ENCODE measurements around the gene MYADML2. TPM values are rescaled to one million over a fixed set of nuclear protein-coding genes. Genes with fewer than 3 reads are reported as not detected.

The MYADML2 gene
- total RNA-seq, 3 donors from 2014 or later = 0.13 TPM; not detected in 2

GRCh38 chr17:81926451-81927151, 20.4 kb downstream of the MYADML2 start:
- DNase-seq (peak; percentile 86 to 91 (median 89)), ATAC-seq (peak; percentile 78)
- TF ChIP-seq, protein P1, sequence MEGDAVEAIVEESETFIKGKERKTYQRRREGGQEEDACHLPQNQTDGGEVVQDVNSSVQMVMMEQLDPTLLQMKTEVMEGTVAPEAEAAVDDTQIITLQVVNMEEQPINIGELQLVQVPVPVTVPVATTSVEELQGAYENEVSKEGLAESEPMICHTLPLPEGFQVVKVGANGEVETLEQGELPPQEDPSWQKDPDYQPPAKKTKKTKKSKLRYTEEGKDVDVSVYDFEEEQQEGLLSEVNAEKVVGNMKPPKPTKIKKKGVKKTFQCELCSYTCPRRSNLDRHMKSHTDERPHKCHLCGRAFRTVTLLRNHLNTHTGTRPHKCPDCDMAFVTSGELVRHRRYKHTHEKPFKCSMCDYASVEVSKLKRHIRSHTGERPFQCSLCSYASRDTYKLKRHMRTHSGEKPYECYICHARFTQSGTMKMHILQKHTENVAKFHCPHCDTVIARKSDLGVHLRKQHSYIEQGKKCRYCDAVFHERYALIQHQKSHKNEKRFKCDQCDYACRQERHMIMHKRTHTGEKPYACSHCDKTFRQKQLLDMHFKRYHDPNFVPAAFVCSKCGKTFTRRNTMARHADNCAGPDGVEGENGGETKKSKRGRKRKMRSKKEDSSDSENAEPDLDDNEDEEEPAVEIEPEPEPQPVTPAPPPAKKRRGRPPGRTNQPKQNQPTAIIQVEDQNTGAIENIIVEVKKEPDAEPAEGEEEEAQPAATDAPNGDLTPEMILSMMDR (IDR thresholded peaks at IDR 0.05) = no peak
- no peaks in the 10 kb centered on the region for H3K9me3 ChIP-seq
- H3K4me1 ChIP-seq (ENCODE audit: low read depth) = peaks cover 53% of the 10 kb centered on the region
- H3K36me3 ChIP-seq (ENCODE audit: low read depth) = no peaks in the 10 kb centered on the region
- intact Hi-C loops (cut with DNase I, micrococcal nuclease) = no loop called here
- H3K4me3 ChIP-seq = peak overlapping the region; percentile 84

DNA sequence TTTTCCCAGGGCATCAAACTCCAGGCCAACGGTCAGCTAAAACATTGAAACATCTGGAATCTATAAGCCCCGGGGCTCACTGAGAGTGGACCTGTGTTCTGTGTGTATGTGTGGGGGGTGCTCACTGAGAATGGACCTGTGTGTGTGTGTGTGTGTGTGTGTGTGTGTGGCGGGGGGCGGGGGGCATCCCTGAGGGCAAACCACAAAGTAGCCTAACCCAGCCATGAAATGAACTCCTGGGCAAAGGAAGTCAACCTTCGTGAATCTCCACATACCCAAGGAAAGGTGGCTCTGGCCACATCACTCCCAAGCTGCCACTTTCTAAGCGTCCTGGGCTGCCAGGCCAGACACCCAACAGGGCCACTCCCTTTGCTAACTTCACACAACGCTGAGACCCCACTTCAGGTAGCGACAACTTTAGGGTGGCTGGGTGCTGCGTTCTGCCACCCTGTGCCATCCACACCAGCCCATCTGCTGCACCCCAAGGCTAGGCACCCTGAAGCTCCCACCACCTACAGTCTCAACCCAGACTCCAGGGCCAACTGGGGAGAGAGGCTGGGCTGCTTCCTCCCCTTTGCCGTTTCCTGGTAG, 21.1 kb downstream of the MYADML2 start:
- DNase-seq (no peak), ATAC-seq (peak; percentile 0)
- Histone ChIP-seq H3K4me1 (ENCODE audit: low read depth) (peaks cover 55% of the 10 kb centered on the region), H3K36me3 (ENCODE audit: low read depth) (no peaks in the 10 kb centered on the region), H3K9me3 (no peaks in the 10 kb centered on the region), H3K4me3 (no peak overlapping the region)
- intact Hi-C loops (cut with DNase I, micrococcal nuclease) = no loop called here
- TF ChIP-seq, protein P1 (IDR thresholded peaks at IDR 0.05) = no peak

DNA sequence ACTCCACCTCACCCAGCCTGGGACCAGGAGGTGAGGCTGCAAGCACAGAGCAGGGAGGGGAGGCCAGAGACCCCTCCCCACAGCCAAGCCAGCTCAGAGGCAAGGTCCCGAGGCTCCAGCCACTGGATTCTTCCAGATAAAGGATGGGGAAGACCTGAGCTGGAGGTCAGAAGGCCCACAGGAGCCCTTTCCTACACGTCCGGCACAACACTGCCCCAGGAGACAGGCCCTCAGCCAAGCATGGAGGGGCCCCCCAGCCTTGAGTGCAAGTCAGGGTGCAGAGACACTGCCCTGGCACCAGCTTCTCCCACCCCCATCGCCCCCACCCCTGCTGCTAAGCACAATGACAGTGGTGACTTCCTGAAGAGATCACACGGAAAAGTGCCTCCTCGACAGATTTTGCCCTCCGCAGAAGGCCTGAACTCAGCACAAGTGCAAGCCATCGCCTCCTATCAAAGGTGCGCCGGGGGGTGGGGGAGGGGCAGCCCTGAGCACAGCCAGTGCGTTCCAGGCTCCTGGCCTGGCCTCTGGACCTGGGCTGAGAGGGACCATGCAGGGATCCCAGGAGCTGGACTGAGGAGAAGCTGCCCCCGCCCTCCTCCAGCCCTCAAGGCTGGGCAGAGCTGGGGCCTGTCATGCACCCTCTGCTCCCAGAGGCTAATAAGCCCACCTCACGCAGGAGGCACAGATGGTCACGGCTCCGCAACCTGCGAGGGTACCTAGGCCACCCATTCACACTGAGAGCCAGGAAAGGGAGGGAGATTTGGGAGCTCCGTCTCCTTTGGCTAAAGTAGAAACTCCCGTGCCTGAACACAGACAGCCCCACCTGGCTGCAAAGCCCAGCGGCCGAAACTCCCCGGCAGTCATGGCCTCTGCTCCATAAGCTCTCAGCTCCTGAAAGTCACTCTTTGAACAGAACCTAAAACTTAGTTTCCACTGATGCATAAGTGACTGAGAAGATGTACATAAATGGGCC, 22.2 kb downstream of the MYADML2 start:
- ATAC-seq = no peak
- Histone ChIP-seq H3K4me3 (no peak overlapping the region), H3K36me3 (ENCODE audit: low read depth) (no peaks in the 10 kb centered on the region), H3K4me1 (ENCODE audit: low read depth) (peaks cover 51% of the 10 kb centered on the region), H3K9me3 (no peaks in the 10 kb centered on the region)
- no peak for DNase-seq
- intact Hi-C loops (cut with DNase I, micrococcal nuclease) = no loop called here
- TF ChIP-seq, protein P1 (IDR thresholded peaks at IDR 0.05) = no peak

DNA sequence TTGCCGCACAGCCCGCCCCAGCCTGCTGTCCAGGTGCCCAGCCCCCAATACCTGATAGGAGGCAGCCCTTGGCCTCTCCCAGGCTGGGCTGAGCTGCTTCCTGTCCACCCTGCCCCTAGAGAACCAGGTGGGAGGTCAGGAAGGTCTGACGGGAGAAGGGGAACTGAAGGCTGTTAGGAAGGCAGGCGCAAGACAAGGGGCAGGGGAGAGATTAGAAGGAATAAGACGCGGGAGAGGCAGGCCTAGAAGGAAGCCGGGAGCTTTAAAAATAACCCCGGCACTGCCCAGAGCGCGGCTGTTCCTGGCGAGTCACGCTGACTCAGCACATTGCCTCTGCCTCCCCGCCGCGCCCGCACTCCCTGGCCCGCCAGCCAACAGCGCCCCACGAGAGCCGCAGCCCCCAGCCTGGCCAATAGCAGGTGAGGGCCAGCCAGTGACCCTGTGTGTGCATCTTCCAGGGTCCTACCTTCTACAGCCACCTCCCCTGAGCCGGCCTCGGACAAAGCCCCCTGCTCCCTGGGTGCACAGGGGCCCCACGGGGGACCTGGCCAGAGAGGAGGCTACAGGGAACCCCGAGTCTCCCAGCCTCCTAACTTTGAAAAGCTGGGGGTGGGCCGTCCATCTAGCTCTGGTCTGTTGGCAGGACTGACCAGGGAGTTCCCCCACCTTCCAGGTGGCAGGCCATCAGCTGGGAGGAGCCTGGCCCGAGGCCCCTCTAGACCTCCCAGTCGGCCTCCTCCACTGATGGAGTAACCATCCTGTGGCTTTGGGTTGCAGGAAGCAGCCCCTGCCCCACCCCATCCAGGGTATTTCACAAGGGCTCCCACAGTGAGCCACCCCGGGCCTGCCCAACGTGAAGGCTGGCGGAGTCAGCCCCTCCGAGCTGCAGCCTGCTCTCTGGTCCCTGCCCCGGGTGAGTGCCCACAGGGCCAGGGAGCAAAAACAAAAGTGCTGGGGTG, 23.5 kb downstream of the MYADML2 start:
- intact Hi-C loops (cut with DNase I, micrococcal nuclease) = no loop called here
- TF ChIP-seq, protein P1 (IDR thresholded peaks at IDR 0.05) = no peak
- H3K4me1 ChIP-seq (ENCODE audit: low read depth) = peaks cover 59% of the 10 kb centered on the region
- H3K9me3 ChIP-seq = no peaks in the 10 kb centered on the region
- ATAC-seq (peak; percentile 49), DNase-seq (peak; percentile 83 to 88 (median 86))
- no peak overlapping the region for H3K4me3 ChIP-seq
- no peaks in the 10 kb centered on the region for H3K36me3 ChIP-seq (ENCODE audit: low read depth)

Data from mucosa of descending colon (tissue), 3 donors.